ENCODE measurements around the gene ACAP2.
"Not testable (repeated sequence)": the region's sequence is repeated elsewhere in the genome, so short reads cannot be mapped to it uniquely, and the experiment has no call there.

The ACAP2 gene

DNA sequence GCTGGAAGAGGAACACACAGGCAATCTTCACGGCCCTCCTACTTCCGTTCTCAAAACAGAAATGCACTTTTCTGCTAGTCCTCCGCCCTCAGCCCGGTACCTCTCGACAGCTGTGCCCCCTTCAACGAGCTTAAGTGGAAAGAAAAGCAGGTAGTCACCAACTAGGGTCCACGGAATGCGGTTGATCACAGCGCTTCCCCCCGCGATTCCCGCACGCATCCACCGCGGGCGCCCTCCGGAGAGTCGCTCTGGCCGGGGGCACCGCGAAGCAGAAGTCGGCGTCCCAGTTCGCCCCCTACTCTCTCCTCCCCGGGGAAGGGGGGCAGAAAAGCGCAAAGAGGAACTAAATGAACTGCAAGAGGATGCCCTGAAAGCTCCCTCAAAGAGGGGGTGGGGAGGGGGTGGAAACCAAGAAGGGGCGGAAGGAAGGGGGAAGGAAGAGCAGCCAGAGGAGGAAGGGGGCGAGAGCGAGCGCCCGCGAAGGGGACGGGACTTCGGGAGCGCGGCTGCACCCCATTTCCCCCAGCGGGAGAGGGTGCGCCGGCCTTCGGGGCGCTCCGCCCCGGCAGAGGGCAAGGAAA lies 738 bp downstream of the ACAP2 start:
- peak in 1 of 2 donors; percentile 4 for DNase-seq (ENCODE audit: low read depth in 2 of 2)

DNA sequence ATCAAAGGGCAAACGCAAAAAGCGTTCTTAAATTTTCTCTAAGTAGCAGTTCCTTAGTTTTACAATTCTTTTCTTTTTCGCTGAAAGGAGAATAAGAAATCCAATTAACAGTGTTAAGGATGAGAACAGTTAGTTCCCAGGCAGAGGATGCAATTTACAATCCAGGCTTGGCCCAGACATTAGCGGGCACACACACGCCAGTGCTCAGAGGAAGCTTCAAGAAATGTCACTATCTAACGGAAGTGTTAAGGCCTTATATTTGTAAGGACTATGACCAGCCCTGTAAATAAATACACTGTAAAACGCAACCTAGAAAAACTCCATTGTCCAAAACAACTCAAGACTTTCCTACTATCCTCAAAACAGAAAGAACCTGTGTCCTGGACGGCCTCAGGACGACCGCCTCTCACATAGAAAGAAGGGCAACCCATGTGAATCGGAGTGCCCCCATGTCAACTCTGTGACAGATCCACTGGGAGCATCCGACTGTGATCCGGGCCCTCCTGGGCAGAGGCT lies 1.3 kb downstream of the ACAP2 start:
- no peak for DNase-seq (ENCODE audit: low read depth in 2 of 2)

DNA sequence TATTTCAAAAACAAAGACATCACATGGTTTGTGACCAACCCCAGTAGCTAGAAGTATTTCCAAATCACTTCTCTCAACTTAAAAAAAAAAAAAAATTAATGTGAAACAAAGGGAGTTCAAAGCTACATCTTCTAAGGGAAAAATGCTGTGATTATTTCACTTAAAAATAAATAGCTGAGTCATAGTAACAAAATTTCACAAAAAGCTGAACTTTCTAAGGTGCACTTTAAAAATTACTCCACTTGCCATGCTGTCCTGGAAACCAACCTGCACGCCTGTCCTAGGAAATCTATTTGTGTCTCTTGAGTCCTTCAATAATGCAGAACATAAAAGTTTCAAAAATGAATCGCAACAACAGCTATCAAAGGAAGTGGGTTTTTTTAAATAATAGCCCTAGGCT lies 1.8 kb downstream of the ACAP2 start:
- no peak for DNase-seq (ENCODE audit: low read depth in 2 of 2)

DNA sequence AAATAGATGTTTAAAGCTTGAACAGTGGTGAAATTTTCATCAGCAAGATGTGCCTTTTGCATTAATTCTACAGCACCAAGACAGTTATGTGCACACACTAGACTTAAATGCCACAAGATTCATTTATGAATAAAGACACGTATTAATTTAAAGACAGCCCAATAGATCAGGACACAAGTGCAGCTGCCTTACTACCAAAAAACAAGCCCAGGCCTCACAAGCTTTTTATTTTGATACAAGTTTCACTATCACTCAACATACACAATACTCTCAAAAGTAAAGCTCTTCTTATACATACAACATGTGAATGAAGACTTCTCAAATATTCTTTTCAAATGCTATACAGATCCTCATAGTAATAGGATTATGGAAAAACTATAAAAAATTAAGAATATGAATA lies 2.4 kb downstream of the ACAP2 start:
- DNase-seq (ENCODE audit: low read depth in 2 of 2): no peak

DNA sequence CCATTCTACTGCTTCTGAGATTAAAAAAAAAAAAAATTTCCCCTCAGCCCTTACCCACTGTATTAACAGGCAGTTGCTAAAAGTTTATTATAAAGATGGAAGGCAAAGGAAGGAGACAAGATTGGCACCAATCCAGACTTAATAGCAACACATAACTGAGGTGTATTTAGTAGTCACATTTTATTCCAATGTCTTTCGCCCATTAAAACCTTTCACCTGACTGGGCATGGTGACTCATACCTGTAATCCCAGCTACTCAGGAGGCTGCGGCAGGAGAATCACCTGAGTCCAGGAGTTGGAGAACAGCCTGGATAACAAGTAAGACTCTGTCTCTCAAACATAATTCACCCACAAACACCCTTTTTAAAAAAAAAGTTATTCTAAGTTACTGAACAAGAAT lies 4.4 kb downstream of the ACAP2 start:
- DNase-seq (ENCODE audit: low read depth in 2 of 2): no peak

GRCh38 chr3:195425849-195426248 lies 17.0 kb downstream of the ACAP2 start:
- DNase-seq (ENCODE audit: low read depth in 2 of 2): no peak

DNA sequence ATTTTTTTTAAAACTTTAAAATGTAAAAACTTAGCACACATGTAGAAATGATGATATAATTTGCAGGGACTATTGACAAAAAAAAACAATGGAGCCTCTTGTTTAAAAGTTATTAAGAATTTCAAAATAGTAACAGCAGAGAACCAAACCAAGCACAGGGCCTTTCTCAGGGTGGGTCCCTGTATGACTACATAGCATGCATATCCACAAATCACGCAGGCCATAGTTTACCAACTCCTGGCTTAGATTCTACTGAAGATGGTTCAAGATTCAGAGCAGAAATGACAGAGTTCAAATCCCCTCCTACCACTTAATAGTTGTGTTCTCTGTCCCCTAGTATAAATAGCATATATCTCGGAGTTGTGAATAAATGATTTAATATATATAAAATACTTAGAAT lies 19.0 kb downstream of the ACAP2 start:
- no peak for DNase-seq (ENCODE audit: low read depth in 2 of 2)

- DNase-seq (ENCODE audit: low read depth in 2 of 2): no peak
Observed at GRCh38 chr3:195421400-195421799, 21.4 kb downstream of the ACAP2 start.

DNA sequence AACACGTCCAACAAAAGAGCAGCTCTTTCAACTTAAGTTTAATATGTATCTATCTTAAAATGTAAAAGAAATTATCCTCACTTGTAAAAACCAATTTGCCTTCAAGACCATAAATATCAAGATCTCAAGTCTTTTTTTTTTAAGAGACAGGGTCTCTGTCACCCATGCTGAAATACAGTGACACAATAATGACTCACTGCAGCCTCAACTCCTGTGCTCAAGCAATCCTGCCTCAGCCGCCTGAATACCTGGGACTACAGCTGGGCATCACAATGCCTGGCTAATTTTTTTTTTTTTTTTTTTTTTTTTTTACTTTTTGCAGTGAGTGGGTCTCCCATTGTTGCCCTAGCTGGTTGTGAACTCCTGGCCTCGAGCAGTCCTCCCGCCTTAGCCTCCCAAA lies 26.0 kb downstream of the ACAP2 start:
- DNase-seq (ENCODE audit: low read depth in 2 of 2): no peak

- DNase-seq (ENCODE audit: low read depth in 2 of 2): no peak
Observed at GRCh38 chr3:195411836-195412235, 31.0 kb downstream of the ACAP2 start.

DNA sequence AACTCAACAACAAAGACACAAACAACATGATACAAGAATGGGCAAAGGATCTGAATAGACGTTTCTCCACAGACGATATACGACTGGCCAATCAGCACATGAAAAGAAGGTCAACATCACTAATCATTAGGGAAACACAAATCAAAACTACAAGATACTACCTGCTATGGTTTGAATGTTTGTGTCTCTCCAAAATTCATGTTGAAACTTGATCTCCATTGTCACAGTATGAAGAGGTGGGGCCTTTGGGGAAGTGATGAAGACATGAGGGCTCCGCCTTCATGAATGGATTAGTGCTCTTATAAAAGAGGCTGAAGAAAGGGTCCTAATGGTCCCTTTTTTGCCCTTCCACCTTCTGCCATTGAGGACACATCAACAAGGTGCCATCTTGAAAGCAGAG lies 32.3 kb downstream of the ACAP2 start:
- DNase-seq (ENCODE audit: low read depth in 2 of 2): no peak

GRCh38 chr3:195407531-195408409 lies 35.0 kb downstream of the ACAP2 start:
- no peak for DNase-seq (ENCODE audit: low read depth in 2 of 2)

GRCh38 chr3:195405651-195406050 lies 37.2 kb downstream of the ACAP2 start:
- DNase-seq (ENCODE audit: low read depth in 2 of 2): no peak

GRCh38 chr3:195403841-195404408 lies 38.9 kb downstream of the ACAP2 start:
- DNase-seq (ENCODE audit: low read depth in 2 of 2): no peak

GRCh38 chr3:195403244-195403643 lies 39.6 kb downstream of the ACAP2 start:
- no peak for DNase-seq (ENCODE audit: low read depth in 2 of 2)

- no peak for DNase-seq (ENCODE audit: low read depth in 2 of 2)
Observed at GRCh38 chr3:195401943-195402342, 40.9 kb downstream of the ACAP2 start.

DNA sequence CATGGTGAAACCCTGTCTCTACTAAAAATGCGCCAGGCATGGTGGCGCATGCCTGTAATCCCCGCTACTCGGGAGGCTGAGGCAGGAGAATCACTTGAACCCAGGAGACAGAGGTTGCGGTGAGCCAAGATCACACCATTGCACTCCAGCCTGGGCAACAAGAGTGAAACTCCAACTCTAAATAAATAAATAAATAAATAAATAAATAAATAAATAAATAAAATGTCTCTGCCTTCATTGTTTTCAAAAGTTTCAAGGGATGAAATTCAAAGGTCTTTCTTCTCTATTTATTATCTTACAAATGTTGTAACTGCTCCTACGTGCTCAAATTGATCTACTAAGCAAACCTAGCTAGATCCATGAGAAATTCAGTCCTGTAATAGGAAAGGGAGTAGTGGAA lies 44.4 kb downstream of the ACAP2 start:
- DNase-seq (ENCODE audit: low read depth in 2 of 2): not testable (repeated sequence)

DNA sequence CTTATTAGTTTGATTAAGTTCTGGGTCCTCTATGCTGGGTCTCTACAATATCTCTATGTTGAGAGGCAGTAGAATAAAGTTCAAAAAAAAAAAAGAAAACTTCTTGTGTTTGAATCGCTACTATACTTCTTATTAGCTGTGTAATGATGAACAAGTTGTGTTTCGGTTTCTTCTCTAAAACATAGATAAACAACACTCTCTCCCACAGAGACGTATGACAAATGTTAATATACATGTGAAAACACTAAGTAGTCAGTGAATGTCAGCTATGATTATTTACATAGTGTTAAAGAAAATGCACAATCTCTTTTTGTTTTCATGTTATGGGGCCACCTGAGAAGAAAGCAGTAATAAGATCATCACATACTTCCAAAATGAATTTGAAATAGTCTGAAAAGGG lies 45.3 kb downstream of the ACAP2 start:
- no peak for DNase-seq (ENCODE audit: low read depth in 2 of 2)

DNA sequence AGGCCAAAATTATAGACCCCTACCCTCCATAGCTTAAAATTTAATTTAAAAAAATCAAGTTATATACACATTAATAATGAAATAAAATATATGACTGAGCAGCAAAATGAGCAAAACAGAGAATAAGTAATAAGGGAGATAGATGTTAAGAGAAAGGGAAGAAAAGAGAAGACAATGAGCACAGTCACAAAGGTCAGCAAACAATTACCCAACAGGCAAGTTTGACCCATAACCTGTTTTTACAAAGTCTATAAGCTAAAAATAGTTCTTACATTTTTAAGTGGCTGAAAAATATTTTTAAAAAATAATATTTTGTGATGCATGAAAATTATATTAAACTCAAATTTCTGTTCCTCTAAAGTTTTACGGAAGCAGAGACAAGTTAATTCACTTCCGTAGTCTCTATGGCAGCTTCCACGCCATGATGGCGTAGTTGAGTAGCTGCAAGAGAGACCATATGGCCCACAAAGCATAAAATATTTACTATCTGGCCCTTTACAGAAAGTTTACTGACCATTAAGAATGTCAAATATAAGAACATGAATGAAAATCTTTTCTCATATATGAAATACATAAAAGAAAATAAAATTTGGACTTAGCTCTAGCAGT lies 47.5 kb downstream of the ACAP2 start:
- no peak for DNase-seq (ENCODE audit: low read depth in 2 of 2)

- no peak for DNase-seq (ENCODE audit: low read depth in 2 of 2)
Observed at GRCh38 chr3:195394700-195395099, 48.1 kb downstream of the ACAP2 start.

DNA sequence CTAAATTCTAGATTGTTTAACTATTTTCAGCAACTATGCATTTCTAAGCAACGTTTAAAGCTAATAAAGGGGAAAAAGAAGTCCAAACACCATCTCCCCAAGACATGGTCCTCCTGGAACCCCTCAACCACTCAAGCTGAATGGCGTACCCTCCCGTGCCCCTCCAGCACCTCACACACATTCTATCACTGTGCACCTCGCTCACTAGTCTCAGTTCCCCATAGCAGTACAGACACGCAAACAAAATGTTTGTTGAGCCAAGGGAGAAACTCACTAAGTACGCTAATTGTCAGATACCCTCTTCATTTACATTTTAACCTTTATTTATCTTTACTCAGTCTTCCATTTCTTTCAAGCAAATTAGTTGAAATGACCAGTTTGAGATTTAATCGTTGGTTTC lies 48.8 kb downstream of the ACAP2 start:
- DNase-seq (ENCODE audit: low read depth in 2 of 2): no peak

DNA sequence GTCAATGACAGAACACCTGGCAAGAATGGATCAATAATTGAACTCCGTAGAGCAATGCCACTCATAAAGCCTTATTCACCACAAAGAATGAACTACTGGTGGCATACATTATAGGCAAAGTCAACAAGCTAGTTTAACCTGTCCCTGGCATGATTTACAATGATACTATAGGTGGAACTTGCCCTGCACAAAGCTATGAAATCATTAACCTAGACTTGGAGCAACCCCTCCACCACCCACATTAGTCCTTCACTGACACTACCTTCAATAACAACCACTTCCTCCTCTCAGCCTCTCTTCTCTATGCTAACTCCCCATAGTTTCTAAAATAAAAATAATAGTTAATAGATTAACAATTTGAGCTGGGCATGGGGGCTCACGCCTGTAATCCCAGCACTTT lies 54.4 kb downstream of the ACAP2 start:
- no peak for DNase-seq (ENCODE audit: low read depth in 2 of 2)

DNA sequence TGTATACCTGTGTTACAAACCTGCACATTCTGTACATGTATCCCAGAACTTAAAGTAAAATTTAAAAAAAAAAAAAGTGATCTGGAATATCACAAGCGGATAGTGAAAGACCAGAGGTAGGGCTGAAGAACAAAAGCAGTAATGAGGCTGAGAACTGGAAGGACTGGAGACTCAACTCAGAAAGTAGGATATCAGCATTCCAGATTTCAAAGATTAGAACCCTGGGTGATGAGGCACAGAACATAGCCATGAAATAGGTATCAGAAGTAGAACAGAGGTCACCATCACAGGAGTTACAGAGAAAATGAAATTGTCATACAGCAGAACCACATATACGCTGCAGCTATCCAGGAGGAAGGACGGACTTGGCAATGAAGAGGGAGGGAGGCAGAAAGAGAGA lies 56.1 kb downstream of the ACAP2 start:
- DNase-seq (ENCODE audit: low read depth in 2 of 2): no peak
